Peyer's patch (tissue), 4 donors: ENCODE results near the gene DZIP3. TPM values are rescaled to one million over a fixed set of nuclear protein-coding genes. Genes with fewer than 3 reads are reported as not detected.
"Not testable (repeated sequence)": the region's sequence is repeated elsewhere in the genome, so short reads cannot be mapped to it uniquely, and the experiment has no call there.

ENCODE experiments used
- DNase-seq, 3 donors: peaks; one replicate each; pipeline ENCODE4 v3.0.0-alpha.2; 2017 to 2019
- H3K27ac ChIP-seq, 4 donors: fragments of 200-600 bp; sonication (generic); one replicate each; pipeline ENCODE4 v1.5.1; 2016 to 2019
- H3K27me3 ChIP-seq, 2 donors: fragments of 200-600 bp; sonication (generic); one replicate each; pipeline ENCODE4 v1.5.1; 2019
- H3K36me3 ChIP-seq, 3 donors: fragments of 200-600 bp; sonication (generic); one replicate each; pipeline ENCODE4 v1.5.1; 2016 to 2019
- H3K4me1 ChIP-seq, 4 donors: fragments of 200-600 bp; sonication (generic); one replicate each; pipeline ENCODE4 v1.5.1; 2016 to 2019
- H3K4me3 ChIP-seq, 4 donors: fragments of 200-600 bp; sonication (generic); 1 replicate in 3 of 4; 2 replicates in 1 of 4; pipeline ENCODE4 v1.5.1; 2016 to 2019; ENCODE audit warnings: mild to moderate bottlenecking in 1 of 4
- H3K9me3 ChIP-seq, 4 donors: fragments of 200-600 bp; sonication (generic); one replicate each; pipeline ENCODE4 v1.5.1; 2016 to 2019; ENCODE audit warnings: mild to moderate bottlenecking in 1 of 4
- POLR2A ChIP-seq, 2 donors: fragments of 450-650 bp; IDR thresholded peaks; one replicate each; pipeline ENCODE4 v1.5.1; 2017; ENCODE audit warnings: antibody characterized with exemption in 2 of 2, mild to moderate bottlenecking in 2 of 2, moderate library complexity in 2 of 2
- total RNA-seq, 4 donors: library from RNA; depleted of rRNA; stranded (reverse); fragments of >200 nt; gene quantifications; one replicate each; pipeline ENCODE4 v1.1.0, GENCODE V29; 2016
- TF ChIP-seq, protein P1 (sequence below), 6 experiments: fragments of 450-650 bp in 4 of 6; fragments of 200-600 bp in 2 of 6; sonication (generic) in 1 of 6; IDR thresholded peaks; one replicate each; pipeline ENCODE4 v1.5.1; 2017 to 2019; ENCODE audit warnings: antibody characterized with exemption in 6 of 6, mild to moderate bottlenecking in 3 of 6, moderate library complexity in 1 of 6

Gene DZIP3
- total RNA-seq, 4 donors from 2014 or later, result 4.6 to 21.5 (median 5.9) TPM

DNA sequence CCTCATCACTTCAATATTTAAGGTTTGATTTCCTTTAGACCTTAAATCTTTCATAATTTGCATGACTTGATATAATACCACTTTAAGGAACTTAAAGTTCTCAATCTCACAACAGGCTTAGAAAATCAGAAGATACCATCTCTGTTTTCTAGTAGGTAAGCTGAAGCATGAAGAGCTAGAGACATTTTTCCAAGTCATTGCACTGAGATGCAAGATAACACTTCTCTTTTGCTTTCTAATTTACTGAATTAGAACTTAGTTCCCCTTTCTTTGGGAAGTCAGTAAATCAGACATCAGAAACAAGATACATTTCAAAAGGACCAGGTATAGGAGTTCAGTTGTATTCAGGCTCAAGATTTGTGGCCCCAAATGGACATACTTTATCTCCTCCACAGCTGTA, 79.7 kb downstream of the DZIP3 start:
- no peak overlapping the region for H3K27ac ChIP-seq

DNA sequence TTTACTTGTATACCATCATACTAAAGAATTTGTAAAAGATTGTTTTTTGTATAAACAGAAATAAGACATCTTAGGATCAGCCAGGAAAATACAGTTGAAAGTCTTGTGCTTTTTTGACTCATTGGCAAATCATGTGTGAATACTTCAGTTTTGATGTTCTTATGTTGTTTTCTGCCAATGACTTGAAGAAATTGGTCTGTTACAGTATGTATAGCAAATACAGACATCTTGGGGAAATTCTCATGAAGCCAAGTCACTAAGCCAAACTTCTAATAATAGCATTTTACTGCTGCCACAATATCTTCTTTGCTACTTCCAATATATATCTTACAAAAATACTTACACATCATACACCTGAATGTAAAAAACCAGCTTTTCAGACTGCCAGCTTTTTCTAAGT, 83.2 kb downstream of the DZIP3 start:
- Histone ChIP-seq H3K4me1 (no peaks in the 10 kb centered on the region), H3K36me3 (peaks cover 0 to 4% (median 0%) of the 10 kb centered on the region in 3 donors), H3K4me3 (no peak overlapping the region), H3K27ac (no peak overlapping the region), H3K9me3 (no peaks in the 10 kb centered on the region), H3K27me3 (no peaks in the 10 kb centered on the region)
- no peak for DNase-seq
- TF ChIP-seq, protein P1, sequence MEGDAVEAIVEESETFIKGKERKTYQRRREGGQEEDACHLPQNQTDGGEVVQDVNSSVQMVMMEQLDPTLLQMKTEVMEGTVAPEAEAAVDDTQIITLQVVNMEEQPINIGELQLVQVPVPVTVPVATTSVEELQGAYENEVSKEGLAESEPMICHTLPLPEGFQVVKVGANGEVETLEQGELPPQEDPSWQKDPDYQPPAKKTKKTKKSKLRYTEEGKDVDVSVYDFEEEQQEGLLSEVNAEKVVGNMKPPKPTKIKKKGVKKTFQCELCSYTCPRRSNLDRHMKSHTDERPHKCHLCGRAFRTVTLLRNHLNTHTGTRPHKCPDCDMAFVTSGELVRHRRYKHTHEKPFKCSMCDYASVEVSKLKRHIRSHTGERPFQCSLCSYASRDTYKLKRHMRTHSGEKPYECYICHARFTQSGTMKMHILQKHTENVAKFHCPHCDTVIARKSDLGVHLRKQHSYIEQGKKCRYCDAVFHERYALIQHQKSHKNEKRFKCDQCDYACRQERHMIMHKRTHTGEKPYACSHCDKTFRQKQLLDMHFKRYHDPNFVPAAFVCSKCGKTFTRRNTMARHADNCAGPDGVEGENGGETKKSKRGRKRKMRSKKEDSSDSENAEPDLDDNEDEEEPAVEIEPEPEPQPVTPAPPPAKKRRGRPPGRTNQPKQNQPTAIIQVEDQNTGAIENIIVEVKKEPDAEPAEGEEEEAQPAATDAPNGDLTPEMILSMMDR (IDR thresholded peaks at IDR 0.05), result no peak
- TF ChIP-seq POLR2A (IDR thresholded peaks at IDR 0.05), result no peak

More for the DNA sequence above, 79.7 kb downstream of the DZIP3 start:
- H3K36me3 ChIP-seq, result no peaks in the 10 kb centered on the region
- H3K27me3 ChIP-seq, result no peaks in the 10 kb centered on the region
- H3K9me3 ChIP-seq, result no peaks in the 10 kb centered on the region
- TF ChIP-seq, protein P1 (IDR thresholded peaks at IDR 0.05), result no peak
- TF ChIP-seq POLR2A (IDR thresholded peaks at IDR 0.05), result no peak
- H3K4me3 ChIP-seq, result no peak overlapping the region
- H3K4me1 ChIP-seq, result no peaks in the 10 kb centered on the region
- no peak for DNase-seq

DNA sequence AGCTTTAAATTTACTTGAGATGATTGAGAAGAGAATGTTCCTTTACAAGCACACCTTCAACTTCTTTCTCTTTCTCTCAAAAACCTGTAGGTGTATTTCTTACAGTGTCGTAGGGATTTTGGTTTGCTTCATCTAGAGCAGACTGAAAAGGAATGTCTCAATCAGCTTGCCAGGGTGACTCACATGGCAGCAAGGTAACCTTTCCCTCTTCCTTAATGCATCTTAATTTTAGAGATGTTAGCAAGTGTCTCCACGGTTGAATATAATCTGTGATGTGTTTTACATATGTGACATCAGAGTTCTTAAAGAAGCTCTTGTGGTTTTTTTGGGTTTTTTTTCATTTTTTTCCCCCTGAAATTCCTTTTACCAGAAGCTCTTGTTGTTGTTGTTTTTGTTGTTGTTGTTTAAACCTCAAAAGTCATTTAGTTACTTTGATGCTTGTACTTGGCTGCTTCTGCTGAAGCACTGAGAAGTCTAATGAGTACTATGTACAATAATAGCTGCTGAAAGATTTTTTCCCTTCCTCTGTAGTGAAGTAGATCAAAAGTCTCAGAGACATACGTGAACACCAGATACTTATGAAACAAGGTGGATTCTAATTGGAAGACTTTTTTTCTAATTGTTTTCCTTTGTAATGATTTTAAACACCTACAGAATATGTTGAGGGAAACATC, 84.6 kb downstream of the DZIP3 start:
- Histone ChIP-seq H3K9me3 (no peaks in the 10 kb centered on the region), H3K27ac (no peak overlapping the region), H3K27me3 (no peaks in the 10 kb centered on the region), H3K4me3 (no peak overlapping the region), H3K4me1 (no peaks in the 10 kb centered on the region), H3K36me3 (peaks cover 0 to 6% (median 0%) of the 10 kb centered on the region in 3 donors)
- DNase-seq, result no peak
- no peak for TF ChIP-seq POLR2A (IDR thresholded peaks at IDR 0.05)
- TF ChIP-seq, protein P1 (IDR thresholded peaks at IDR 0.05), result no peak

DNA sequence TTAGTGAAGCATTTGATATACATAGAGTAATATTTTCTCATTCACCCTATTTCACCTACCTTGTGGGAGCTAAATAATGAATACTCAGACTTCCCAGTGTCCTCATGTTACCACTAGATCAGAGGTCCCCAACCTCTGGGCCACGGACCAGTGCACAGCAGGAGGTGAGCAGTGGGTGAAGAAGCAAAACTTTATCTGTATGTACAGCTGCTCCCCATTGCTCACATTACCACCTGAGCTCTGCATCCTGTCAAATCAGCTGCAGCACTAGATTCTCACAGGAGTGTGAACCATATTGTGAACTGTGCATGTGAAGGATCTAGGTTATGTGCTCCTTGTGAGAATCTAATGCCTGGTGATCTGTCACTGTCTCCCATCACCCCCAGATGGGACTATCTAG, 88.3 kb downstream of the DZIP3 start:
- H3K4me3 ChIP-seq, result no peak overlapping the region
- H3K4me1 ChIP-seq, result no peaks in the 10 kb centered on the region
- peaks cover 0 to 6% (median 0%) of the 10 kb centered on the region in 3 donors for H3K36me3 ChIP-seq
- TF ChIP-seq, protein P1 (IDR thresholded peaks at IDR 0.05), result no peak
- no peak for TF ChIP-seq POLR2A (IDR thresholded peaks at IDR 0.05)
- no peaks in the 10 kb centered on the region for H3K27me3 ChIP-seq
- no peaks in the 10 kb centered on the region for H3K9me3 ChIP-seq
- no peak for DNase-seq
- H3K27ac ChIP-seq, result no peak overlapping the region

- not testable (repeated sequence) for H3K9me3 ChIP-seq, H3K27me3 ChIP-seq, H3K4me1 ChIP-seq, DNase-seq, H3K27ac ChIP-seq, H3K4me3 ChIP-seq
- H3K36me3 ChIP-seq, result peaks cover 0 to 29% (median 0%) of the 10 kb centered on the region in 3 donors
Measured at GRCh38 chr3:108692286-108692685, 102.8 kb downstream of the DZIP3 start.

DNA sequence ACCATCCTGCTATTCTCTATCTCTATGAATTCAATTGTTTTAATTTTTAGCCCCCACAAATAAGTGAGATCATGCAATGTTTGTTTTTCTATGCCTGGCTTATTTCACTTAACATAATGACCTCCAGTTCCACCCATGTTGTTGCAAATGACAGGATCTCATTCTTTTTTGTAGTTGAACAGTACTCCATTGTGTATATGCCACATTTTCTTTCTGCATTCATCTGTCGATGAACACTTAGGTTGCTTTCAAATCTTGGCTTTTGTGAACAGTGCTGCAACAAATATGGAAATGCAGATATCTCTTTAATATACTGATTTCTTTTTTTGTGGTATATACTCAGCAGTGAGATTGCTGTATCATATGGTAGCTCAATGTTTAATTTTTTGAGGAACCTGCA, 108.9 kb downstream of the DZIP3 start:
- DNase-seq, result no peak
- Histone ChIP-seq H3K4me3 (no peak overlapping the region), H3K27me3 (no peaks in the 10 kb centered on the region), H3K9me3 (peaks cover 0 to 2% (median 0%) of the 10 kb centered on the region in 4 donors), H3K4me1 (no peaks in the 10 kb centered on the region), H3K27ac (no peak overlapping the region), H3K36me3 (peaks cover 0 to 3% (median 0%) of the 10 kb centered on the region in 3 donors)
- no peak for TF ChIP-seq POLR2A (IDR thresholded peaks at IDR 0.05)
- TF ChIP-seq, protein P1 (IDR thresholded peaks at IDR 0.05), result no peak
